IPS DF 6.9 (cell line): ENCODE data around the gene RASA3.

Experiments used
- DNase-seq: peaks from one replicate; pipeline ENCODE4 v3.0.0-alpha.2; 2013; ENCODE audit warnings: low read depth, low spot score
- H3K27ac ChIP-seq: one replicate; pipeline ENCODE4 v1.5.1; 2013; ENCODE audit warnings: low read length, control low read depth
- H3K27me3 ChIP-seq: 2 replicates; pipeline ENCODE4 v1.6.1; 2013; ENCODE audit warnings: mild to moderate bottlenecking, low read length; ENCODE audit not compliant: control insufficient read depth, insufficient read depth
- H3K36me3 ChIP-seq: 2 replicates; pipeline ENCODE4 v1.6.1; 2013; ENCODE audit warnings: low read length; ENCODE audit not compliant: control insufficient read depth, insufficient read depth
- H3K4me1 ChIP-seq: 2 replicates; pipeline ENCODE4 v1.6.1; 2013; ENCODE audit warnings: low read length; ENCODE audit not compliant: control insufficient read depth, insufficient read depth
- H3K4me3 ChIP-seq: 2 replicates; pipeline ENCODE4 v1.5.1; 2013; ENCODE audit warnings: mild to moderate bottlenecking, low read length
- H3K9me3 ChIP-seq: 2 replicates; pipeline ENCODE4 v1.6.1; 2013; ENCODE audit warnings: low read length, inconsistent platforms; ENCODE audit not compliant: control insufficient read depth, insufficient read depth
- WGBS: extraction: QIAGEN DNeasy Blood & Tissue Kit; methylation state at CpG from one replicate; pipeline ENCODE4 v1.1.7; 2013; ENCODE audit warnings: mixed read lengths, missing lambda C conversion rate; ENCODE audit not compliant: insufficient read length, insufficient coverage; 5-methylcytosine and 5-hydroxymethylcytosine counted together

Gene RASA3

GRCh38 chr13:114064450-114065140, 67.8 kb downstream of the RASA3 start:
- Histone ChIP-seq H3K27me3 (no peaks in the 10 kb centered on the region), H3K36me3 (no peaks in the 10 kb centered on the region), H3K27ac (no peak overlapping the region), H3K4me3 (no peak overlapping the region), H3K9me3 (no peaks in the 10 kb centered on the region), H3K4me1 (peaks cover 8% of the 10 kb centered on the region)
- DNase-seq, result no peak
- no CpG with 5 or more reads among the region's 20 CpGs for WGBS

GRCh38 chr13:114063545-114064449, 68.6 kb downstream of the RASA3 start:
- no peak for DNase-seq
- H3K27ac ChIP-seq, result no peak overlapping the region
- no peaks in the 10 kb centered on the region for H3K36me3 ChIP-seq
- H3K4me1 ChIP-seq, result peaks cover 8% of the 10 kb centered on the region
- H3K27me3 ChIP-seq, result no peaks in the 10 kb centered on the region
- WGBS, result no CpG with 5 or more reads among the region's 22 CpGs
- H3K4me3 ChIP-seq, result no peak overlapping the region
- no peaks in the 10 kb centered on the region for H3K9me3 ChIP-seq

- WGBS, result no CpG with 5 or more reads among the region's 16 CpGs
- Histone ChIP-seq H3K27ac (no peak overlapping the region), H3K9me3 (no peaks in the 10 kb centered on the region), H3K4me3 (no peak overlapping the region), H3K36me3 (no peaks in the 10 kb centered on the region), H3K27me3 (no peaks in the 10 kb centered on the region), H3K4me1 (peaks cover 9% of the 10 kb centered on the region)
- no peak for DNase-seq
Measured at GRCh38 chr13:114062754-114063153, 69.7 kb downstream of the RASA3 start.

- Histone ChIP-seq H3K36me3 (no peaks in the 10 kb centered on the region), H3K4me3 (no peak overlapping the region), H3K27ac (no peak overlapping the region), H3K4me1 (peaks cover 11% of the 10 kb centered on the region), H3K27me3 (no peaks in the 10 kb centered on the region), H3K9me3 (no peaks in the 10 kb centered on the region)
- WGBS, result no CpG with 5 or more reads among the region's 34 CpGs
- no peak for DNase-seq
Measured at GRCh38 chr13:114062341-114062740, 70.1 kb downstream of the RASA3 start.

- peaks cover 11% of the 10 kb centered on the region for H3K4me1 ChIP-seq
Measured at GRCh38 chr13:114061744-114062143, 70.7 kb downstream of the RASA3 start.

GRCh38 chr13:114061047-114061446, 71.4 kb downstream of the RASA3 start:
- Histone ChIP-seq H3K9me3 (no peaks in the 10 kb centered on the region), H3K36me3 (no peaks in the 10 kb centered on the region; the same call in 1 of the 2 replicates), H3K27me3 (no peaks in the 10 kb centered on the region), H3K4me3 (no peak overlapping the region), H3K4me1 (peaks cover 11% of the 10 kb centered on the region), H3K27ac (no peak overlapping the region)
- whole genome bisulfite sequencing, result no CpG with 5 or more reads among the region's 18 CpGs
- DNase-seq, result no peak

More at GRCh38 chr13:114061744-114062143, 70.7 kb downstream of the RASA3 start:
- no peaks in the 10 kb centered on the region for H3K36me3 ChIP-seq
- H3K27ac ChIP-seq, result no peak overlapping the region
- H3K27me3 ChIP-seq, result no peaks in the 10 kb centered on the region
- no peak for DNase-seq
- no peaks in the 10 kb centered on the region for H3K9me3 ChIP-seq
- WGBS, result no CpG with 5 or more reads among the region's 20 CpGs
- no peak overlapping the region for H3K4me3 ChIP-seq

GRCh38 chr13:114059946-114060860, 72.2 kb downstream of the RASA3 start:
- no peaks in the 10 kb centered on the region; the same call in 1 of the 2 replicates for H3K36me3 ChIP-seq
- WGBS, result no CpG with 5 or more reads among the region's 53 CpGs
- DNase-seq, result no peak
- H3K9me3 ChIP-seq, result no peaks in the 10 kb centered on the region
- H3K4me3 ChIP-seq, result no peak overlapping the region
- H3K4me1 ChIP-seq, result peaks cover 8% of the 10 kb centered on the region
- H3K27me3 ChIP-seq, result no peaks in the 10 kb centered on the region
- no peak overlapping the region for H3K27ac ChIP-seq

GRCh38 chr13:114059428-114059827, 73.0 kb downstream of the RASA3 start:
- Histone ChIP-seq H3K9me3 (no peaks in the 10 kb centered on the region), H3K36me3 (no peaks in the 10 kb centered on the region; the same call in 1 of the 2 replicates), H3K4me1 (peaks cover 8% of the 10 kb centered on the region), H3K27me3 (no peaks in the 10 kb centered on the region), H3K27ac (no peak overlapping the region), H3K4me3 (no peak overlapping the region)
- no CpG with 5 or more reads among the region's 16 CpGs for WGBS
- DNase-seq, result no peak

- H3K27ac ChIP-seq, result no peak overlapping the region
- H3K27me3 ChIP-seq, result no peaks in the 10 kb centered on the region
- H3K36me3 ChIP-seq, result no peaks in the 10 kb centered on the region; the same call in 1 of the 2 replicates
- no peaks in the 10 kb centered on the region for H3K9me3 ChIP-seq
- DNase-seq, result no peak
- H3K4me1 ChIP-seq, result peaks cover 3% of the 10 kb centered on the region; the same call in 1 of the 2 replicates
- H3K4me3 ChIP-seq, result no peak overlapping the region
- WGBS, result no CpG with 5 or more reads among the region's 30 CpGs
Measured at GRCh38 chr13:114058051-114058867, 74.2 kb downstream of the RASA3 start.
